Measurements from ENCODE around the gene EPHB2. TPM values are rescaled to one million over a fixed set of nuclear protein-coding genes. Genes with fewer than 3 reads are reported as not detected.

EPHB2 gene
- total and polyA plus RNA-seq, 2 of the 8 experiments (the other 6 are each of a cell fraction or from before 2014, with no cell fraction given), result 15.8 to 17.2 TPM

GRCh38 chr1:22773981-22774832, 63.6 kb downstream of the EPHB2 start:
- FAIRE-seq, result no peak
- no peak overlapping the region for H2BK15ac ChIP-seq (ENCODE audit: low read length)
- peaks cover 0 to 7% (median 3%) of the 10 kb centered on the region in 4 experiments; a peak in 2 of 7 replicates for H3K4me1 ChIP-seq (replicated peaks in 1 of 4; ENCODE audit: control insufficient read depth in 3 of 4, insufficient read depth in 4 of 4, low read length in 3 of 4)
- H4K20me1 ChIP-seq (replicated peaks in 1 of 2; ENCODE audit: control insufficient read depth in 1 of 2, insufficient read depth in 2 of 2, low read length in 2 of 2), result no peaks in the 10 kb centered on the region
- no peak for TF ChIP-seq BRCA1 (IDR thresholded peaks at IDR 0.05; ENCODE audit: low read depth, low read length)
- TF ChIP-seq, protein P1, sequence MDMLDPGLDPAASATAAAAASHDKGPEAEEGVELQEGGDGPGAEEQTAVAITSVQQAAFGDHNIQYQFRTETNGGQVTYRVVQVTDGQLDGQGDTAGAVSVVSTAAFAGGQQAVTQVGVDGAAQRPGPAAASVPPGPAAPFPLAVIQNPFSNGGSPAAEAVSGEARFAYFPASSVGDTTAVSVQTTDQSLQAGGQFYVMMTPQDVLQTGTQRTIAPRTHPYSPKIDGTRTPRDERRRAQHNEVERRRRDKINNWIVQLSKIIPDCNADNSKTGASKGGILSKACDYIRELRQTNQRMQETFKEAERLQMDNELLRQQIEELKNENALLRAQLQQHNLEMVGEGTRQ (IDR thresholded peaks at IDR 0.05; ENCODE audit: low read length), result no peak
- no peak for TF ChIP-seq TAF1 (IDR thresholded peaks at IDR 0.05; ENCODE audit: low read depth, low read length)
- TF ChIP-seq POLR2A (IDR thresholded peaks at IDR 0.05; ENCODE audit: control extremely low read depth in 1 of 2, low read depth in 2 of 2, low read length in 2 of 2), result no peak
- no peak for TF ChIP-seq HDAC2 (IDR thresholded peaks at IDR 0.05; ENCODE audit: borderline replicate concordance in 1 of 2, low read depth in 2 of 2, low read length in 2 of 2)
- no peak for TF ChIP-seq JUN (IDR thresholded peaks at IDR 0.05; ENCODE audit: low read depth, low read length)
- no peak overlapping the region for H2BK5ac ChIP-seq (ENCODE audit: low read depth, low read length)
- H3K9ac ChIP-seq (replicated peaks in 1 of 4; ENCODE audit: extremely low read depth in 1 of 4, low read depth in 3 of 4, low read length in 3 of 4), result no peak overlapping the region; a peak in 1 of 7 replicates
- H3K79me2 ChIP-seq (ENCODE audit: control insufficient read depth in 1 of 2, insufficient read depth in 2 of 2, low read length in 2 of 2), result no peaks in the 10 kb centered on the region
- H4K5ac ChIP-seq (ENCODE audit: insufficient read length, low read depth, low read length), result no peak overlapping the region
- no peak overlapping the region for H3K27ac ChIP-seq (ENCODE audit: low read depth, low read length)
- no peaks in the 10 kb centered on the region for H3K79me1 ChIP-seq (ENCODE audit: low read depth, low read length)
- H3K23me2 ChIP-seq (ENCODE audit: low read depth, low read length), result peaks cover 4% of the 10 kb centered on the region; the same call in 1 of the 2 replicates
- H3K27me3 ChIP-seq (replicated peaks in 1 of 4; ENCODE audit: control insufficient read depth in 3 of 4, extremely low read depth in 1 of 4, insufficient read depth in 3 of 4, low read length in 3 of 4), result no peaks in the 10 kb centered on the region
- no peaks in the 10 kb centered on the region for H3K9me3 ChIP-seq (ENCODE audit: insufficient read depth in 2 of 2, low read depth in 1 of 2, low read length in 1 of 2)
- no peaks in the 10 kb centered on the region for H3K36me3 ChIP-seq (ENCODE audit: control insufficient read depth in 2 of 4, insufficient read depth in 4 of 4, low read length in 3 of 4)
- no peak overlapping the region for H2BK20ac ChIP-seq (ENCODE audit: low read length)
- no peak overlapping the region for H2BK120ac ChIP-seq (replicated peaks; ENCODE audit: low read depth, low read length)
- no peak overlapping the region for H4K8ac ChIP-seq (ENCODE audit: extremely low read depth, insufficient read depth, low read length)
- no peak overlapping the region for H2AK5ac ChIP-seq (ENCODE audit: low read depth, low read length)
- H3K4me2 ChIP-seq (ENCODE audit: insufficient read depth in 1 of 2, low read depth in 2 of 2, low read length in 2 of 2), result no peak overlapping the region
- no peak overlapping the region for H2AFZ ChIP-seq (ENCODE audit: low read length)
- H3K14ac ChIP-seq (ENCODE audit: insufficient read length), result no peak overlapping the region
- ChIA-PET POLR2A (ENCODE audit: partially characterized antibody) (no interaction called here), CTCF (ENCODE audit: partially characterized antibody) (interaction anchor here (0.6 to 3.0 kb wide), 8 partner anchors 8 to 899 kb away, joined by 3 to 17 read pairs (median 4); no protein-coding TSS in a partner anchor)
- WGBS, 2 experiments (ENCODE audit: extremely low coverage in 1 of 2, insufficient coverage in 1 of 2, insufficient read length in 1 of 2, insufficient replicate concordance in 2 of 2, low coverage in 1 of 2, low lambda C conversion rate in 2 of 2, missing lambda C conversion rate in 1 of 2), result 93% methylated on average over 15 of the region's 17 CpGs; no CpG with 5 or more reads in 1 of the 2 experiments
- H2BK12ac ChIP-seq (ENCODE audit: low read depth, low read length), result no peak overlapping the region
- no peak overlapping the region for H3K4me3 ChIP-seq (ENCODE audit: extremely low read depth in 1 of 4, insufficient read depth in 2 of 4, low read depth in 3 of 4, low read length in 4 of 4)
- no peak overlapping the region for H4K91ac ChIP-seq (replicated peaks; ENCODE audit: insufficient read length, low read length)
- DNase-seq (ENCODE audit: low read depth in 1 of 2, low spot score in 2 of 2), result no peak
- H3K56ac ChIP-seq (replicated peaks; ENCODE audit: insufficient read length, low read depth, low read length), result no peak overlapping the region
- H3K18ac ChIP-seq (ENCODE audit: extremely low read depth, low read length), result no peak overlapping the region
- H3K23ac ChIP-seq (ENCODE audit: insufficient read length), result no peak overlapping the region
- H3K4ac ChIP-seq (replicated peaks; ENCODE audit: insufficient read length, low read depth, low read length), result no peak overlapping the region
